GM18511 (cell line): ENCODE data around the gene MAPKBP1.
"Not testable (repeated sequence)": the region's sequence is repeated elsewhere in the genome, so short reads cannot be mapped to it uniquely, and the experiment has no call there.

Source experiments
- ATAC-seq: cut with Tn5 transposase; IDR thresholded peaks from one replicate; pipeline ENCODE4 v1.9.1; 2021; ENCODE audit warnings: mild to moderate bottlenecking, moderate library complexity; ENCODE audit not compliant: unreplicated experiment

The MAPKBP1 gene

GRCh38 chr15:41824062-41824745 is 49.9 kb downstream of the MAPKBP1 start:
- ATAC-seq = no peak

GRCh38 chr15:41825145-41825544 is 50.9 kb downstream of the MAPKBP1 start:
- ATAC-seq = no peak

- ATAC-seq = no peak
These were observed 51.6 kb downstream of the MAPKBP1 start for GRCh38 chr15:41825572-41826535.

GRCh38 chr15:41827290-41827879 is 53.1 kb downstream of the MAPKBP1 start:
- no peak for ATAC-seq

- peak; percentile 74 for ATAC-seq
These were observed 53.9 kb downstream of the MAPKBP1 start, which contains the start of gene JMJD7 for GRCh38 chr15:41827880-41828806. TSS of gene JMJD7 (plus strand) at chr15:41828092. CDS start at chr15:41828125, 33 bp downstream.

- ATAC-seq = no peak
These were observed 54.5 kb downstream of the MAPKBP1 start for GRCh38 chr15:41828807-41829141.

GRCh38 chr15:41829959-41830646 is 55.8 kb downstream of the MAPKBP1 start:
- ATAC-seq = no peak

GRCh38 chr15:41831291-41831690 is 57.0 kb downstream of the MAPKBP1 start:
- ATAC-seq = not testable (repeated sequence)

GRCh38 chr15:41832208-41832607 is 57.9 kb downstream of the MAPKBP1 start:
- no peak for ATAC-seq

GRCh38 chr15:41832875-41833274 is 58.6 kb downstream of the MAPKBP1 start:
- ATAC-seq = no peak

GRCh38 chr15:41834096-41834495 is 59.8 kb downstream of the MAPKBP1 start:
- ATAC-seq = no peak

- no peak for ATAC-seq
These were observed 61.8 kb downstream of the MAPKBP1 start for GRCh38 chr15:41836073-41836472.

- ATAC-seq = no peak
These were observed 62.6 kb downstream of the MAPKBP1 start for GRCh38 chr15:41836713-41837454.

- no peak for ATAC-seq
These were observed 64.2 kb downstream of the MAPKBP1 start, which contains the start of gene PLA2G4B for GRCh38 chr15:41838400-41838897. TSS of gene PLA2G4B (plus strand) at chr15:41838847. CDS start at chr15:41838914, 67 bp downstream.

- ATAC-seq = no peak
These were observed 65.7 kb downstream of the MAPKBP1 start for GRCh38 chr15:41839781-41840491.

- no peak for ATAC-seq
These were observed 66.4 kb downstream of the MAPKBP1 start for GRCh38 chr15:41840673-41841072.

GRCh38 chr15:41841131-41841530 is 66.8 kb downstream of the MAPKBP1 start:
- ATAC-seq = no peak

- ATAC-seq = no peak
These were observed 67.9 kb downstream of the MAPKBP1 start for GRCh38 chr15:41842229-41842628.
